Measurements from ENCODE around the gene MAP7D1. TPM values are rescaled to one million over a fixed set of nuclear protein-coding genes. Genes with fewer than 3 reads are reported as not detected.

Gene MAP7D1
- total and polyA plus RNA-seq, 2 of the 13 experiments (the other 11 are each of a cell fraction or from before 2014, with no cell fraction given), result 5.6 to 7.2 TPM

DNA sequence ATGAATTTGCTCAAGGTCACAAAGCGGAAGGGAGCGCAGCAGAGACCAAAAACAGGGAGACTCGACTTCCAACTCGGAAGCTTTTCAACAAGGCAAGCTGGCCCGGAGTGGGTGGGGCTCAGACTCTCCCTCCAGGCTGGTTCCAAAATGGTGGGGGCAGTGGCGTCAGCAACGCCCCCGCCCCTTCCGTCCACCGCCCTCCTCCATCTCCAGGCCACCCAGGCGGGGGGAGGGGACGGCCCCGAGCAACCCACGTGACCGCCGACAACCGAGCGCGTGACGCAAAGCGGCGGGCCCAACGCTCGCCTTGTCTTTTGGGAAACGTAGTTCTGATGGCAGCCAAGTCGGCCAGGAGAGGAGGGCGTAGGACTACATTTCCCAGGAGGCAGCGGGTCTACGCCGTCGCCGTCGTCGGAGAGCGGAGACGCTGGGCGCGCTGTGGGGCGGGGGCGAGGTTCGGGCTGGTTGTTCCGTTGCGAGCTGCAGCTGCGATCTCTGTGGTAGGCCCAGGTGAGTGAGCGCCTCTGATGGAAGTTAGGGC lies 68.1 kb downstream of the MAP7D1 start, which contains the start of gene THRAP3 (continued):
- peak; percentile 74; the same call in 1 of the 2 replicates for TF ChIP-seq TMF1 (CRISPR knock-in tag; IDR thresholded peaks at IDR 0.05; ENCODE audit: low read depth)
- peak; percentile 75; the same call in 1 of the 2 replicates for TF ChIP-seq FOXC1 (CRISPR knock-in tag; IDR thresholded peaks at IDR 0.05; ENCODE audit: borderline replicate concordance)
- no peak for TF ChIP-seq PTBP1 (IDR thresholded peaks at IDR 0.05; ENCODE audit: low read depth, low read length, poor library complexity, severe bottlenecking)
- peak; percentile 81; the same call in 1 of the 2 replicates for TF ChIP-seq ZNF792 (CRISPR knock-in tag; IDR thresholded peaks at IDR 0.05)
- no peak for TF ChIP-seq SATB2 (CRISPR knock-in tag; IDR thresholded peaks at IDR 0.05)
- TF ChIP-seq DR1 (CRISPR knock-in tag; IDR thresholded peaks at IDR 0.05), result peak; percentile 76; the same call in 1 of the 2 replicates
- TF ChIP-seq, protein P1, sequence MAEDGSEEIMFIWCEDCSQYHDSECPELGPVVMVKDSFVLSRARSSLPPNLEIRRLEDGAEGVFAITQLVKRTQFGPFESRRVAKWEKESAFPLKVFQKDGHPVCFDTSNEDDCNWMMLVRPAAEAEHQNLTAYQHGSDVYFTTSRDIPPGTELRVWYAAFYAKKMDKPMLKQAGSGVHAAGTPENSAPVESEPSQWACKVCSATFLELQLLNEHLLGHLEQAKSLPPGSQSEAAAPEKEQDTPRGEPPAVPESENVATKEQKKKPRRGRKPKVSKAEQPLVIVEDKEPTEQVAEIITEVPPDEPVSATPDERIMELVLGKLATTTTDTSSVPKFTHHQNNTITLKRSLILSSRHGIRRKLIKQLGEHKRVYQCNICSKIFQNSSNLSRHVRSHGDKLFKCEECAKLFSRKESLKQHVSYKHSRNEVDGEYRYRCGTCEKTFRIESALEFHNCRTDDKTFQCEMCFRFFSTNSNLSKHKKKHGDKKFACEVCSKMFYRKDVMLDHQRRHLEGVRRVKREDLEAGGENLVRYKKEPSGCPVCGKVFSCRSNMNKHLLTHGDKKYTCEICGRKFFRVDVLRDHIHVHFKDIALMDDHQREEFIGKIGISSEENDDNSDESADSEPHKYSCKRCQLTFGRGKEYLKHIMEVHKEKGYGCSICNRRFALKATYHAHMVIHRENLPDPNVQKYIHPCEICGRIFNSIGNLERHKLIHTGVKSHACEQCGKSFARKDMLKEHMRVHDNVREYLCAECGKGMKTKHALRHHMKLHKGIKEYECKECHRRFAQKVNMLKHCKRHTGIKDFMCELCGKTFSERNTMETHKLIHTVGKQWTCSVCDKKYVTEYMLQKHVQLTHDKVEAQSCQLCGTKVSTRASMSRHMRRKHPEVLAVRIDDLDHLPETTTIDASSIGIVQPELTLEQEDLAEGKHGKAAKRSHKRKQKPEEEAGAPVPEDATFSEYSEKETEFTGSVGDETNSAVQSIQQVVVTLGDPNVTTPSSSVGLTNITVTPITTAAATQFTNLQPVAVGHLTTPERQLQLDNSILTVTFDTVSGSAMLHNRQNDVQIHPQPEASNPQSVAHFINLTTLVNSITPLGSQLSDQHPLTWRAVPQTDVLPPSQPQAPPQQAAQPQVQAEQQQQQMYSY (CRISPR knock-in tag; IDR thresholded peaks at IDR 0.05), result no peak
- no peak for TF ChIP-seq ADNP (CRISPR knock-in tag; IDR thresholded peaks at IDR 0.05)
- no peak for TF ChIP-seq TOE1 (CRISPR knock-in tag; IDR thresholded peaks at IDR 0.05)
- no peak for TF ChIP-seq SMYD3 (CRISPR knock-in tag; IDR thresholded peaks at IDR 0.05)
- no peak for TF ChIP-seq FOSL1 (CRISPR knock-in tag; IDR thresholded peaks at IDR 0.05; ENCODE audit: borderline replicate concordance)
- TF ChIP-seq ZNF652 (CRISPR knock-in tag; IDR thresholded peaks at IDR 0.05; ENCODE audit: borderline replicate concordance, low read depth), result no peak
- TF ChIP-seq TCF12 (IDR thresholded peaks at IDR 0.05), result no peak
- no peak; the same call in 1 of the 2 replicates for TF ChIP-seq TCF12 (CRISPR knock-in tag; IDR thresholded peaks at IDR 0.05)
- TF ChIP-seq EED (CRISPR knock-in tag; IDR thresholded peaks at IDR 0.05), result no peak
- TF ChIP-seq RELA (CRISPR knock-in tag; IDR thresholded peaks at IDR 0.05), result peak; percentile 75
- peak; percentile 68; the same call in 1 of the 2 replicates for TF ChIP-seq ZNF768 (CRISPR knock-in tag; IDR thresholded peaks at IDR 0.05)
- TF ChIP-seq GATAD2A (CRISPR knock-in tag; IDR thresholded peaks at IDR 0.05), result peak; percentile 66
- peak; percentile 93 for TF ChIP-seq SUZ12 (IDR thresholded peaks at IDR 0.05; ENCODE audit: low read depth, low read length)
- no peak for TF ChIP-seq SMARCC2 (IDR thresholded peaks at IDR 0.05)
- TF ChIP-seq ISL2 (CRISPR knock-in tag; IDR thresholded peaks at IDR 0.05), result peak; percentile 25; the same call in 1 of the 2 replicates
- TF ChIP-seq ZNF33A (CRISPR knock-in tag; IDR thresholded peaks at IDR 0.05; ENCODE audit: borderline replicate concordance), result no peak
- peak; percentile 70; the same call in 1 of the 2 replicates for TF ChIP-seq SP2 (CRISPR knock-in tag; IDR thresholded peaks at IDR 0.05)
- peak; percentile 45; the same call in 1 of the 2 replicates for TF ChIP-seq ZNF878 (CRISPR knock-in tag; IDR thresholded peaks at IDR 0.05)
- peak; percentile 5 for TF ChIP-seq FOXO1 (CRISPR knock-in tag; IDR thresholded peaks at IDR 0.05)
- TF ChIP-seq ZNF282 (IDR thresholded peaks at IDR 0.05; ENCODE audit: partially characterized antibody), result no peak
- TF ChIP-seq ZC3H13 (CRISPR knock-in tag; IDR thresholded peaks at IDR 0.05), result peak; percentile 63; the same call in 1 of the 2 replicates
- peak; percentile 96 for TF ChIP-seq ZNF788 (CRISPR knock-in tag; IDR thresholded peaks at IDR 0.05; ENCODE audit: borderline replicate concordance)
- TF ChIP-seq, protein P2, sequence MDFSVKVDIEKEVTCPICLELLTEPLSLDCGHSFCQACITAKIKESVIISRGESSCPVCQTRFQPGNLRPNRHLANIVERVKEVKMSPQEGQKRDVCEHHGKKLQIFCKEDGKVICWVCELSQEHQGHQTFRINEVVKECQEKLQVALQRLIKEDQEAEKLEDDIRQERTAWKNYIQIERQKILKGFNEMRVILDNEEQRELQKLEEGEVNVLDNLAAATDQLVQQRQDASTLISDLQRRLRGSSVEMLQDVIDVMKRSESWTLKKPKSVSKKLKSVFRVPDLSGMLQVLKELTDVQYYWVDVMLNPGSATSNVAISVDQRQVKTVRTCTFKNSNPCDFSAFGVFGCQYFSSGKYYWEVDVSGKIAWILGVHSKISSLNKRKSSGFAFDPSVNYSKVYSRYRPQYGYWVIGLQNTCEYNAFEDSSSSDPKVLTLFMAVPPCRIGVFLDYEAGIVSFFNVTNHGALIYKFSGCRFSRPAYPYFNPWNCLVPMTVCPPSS (IDR thresholded peaks at IDR 0.05), result no peak
